C4-2B (cell line): Measurements from ENCODE around the gene SLIT3.

ENCODE experiments used
- ZFX ChIP-seq: fragments of 450-650 bp; IDR thresholded peaks from 2 replicates; pipeline ENCODE4 v1.6.1; 2017
- TF ChIP-seq, protein P1 (sequence below): fragments of 450-650 bp; conservative IDR thresholded peaks from 2 replicates; pipeline ENCODE4 v1.5.1; 2017; ENCODE audit warnings: mild to moderate bottlenecking

GRCh38 chr5:168656633-168657032, 644.3 kb downstream of the SLIT3 start:
- TF ChIP-seq, protein P1, sequence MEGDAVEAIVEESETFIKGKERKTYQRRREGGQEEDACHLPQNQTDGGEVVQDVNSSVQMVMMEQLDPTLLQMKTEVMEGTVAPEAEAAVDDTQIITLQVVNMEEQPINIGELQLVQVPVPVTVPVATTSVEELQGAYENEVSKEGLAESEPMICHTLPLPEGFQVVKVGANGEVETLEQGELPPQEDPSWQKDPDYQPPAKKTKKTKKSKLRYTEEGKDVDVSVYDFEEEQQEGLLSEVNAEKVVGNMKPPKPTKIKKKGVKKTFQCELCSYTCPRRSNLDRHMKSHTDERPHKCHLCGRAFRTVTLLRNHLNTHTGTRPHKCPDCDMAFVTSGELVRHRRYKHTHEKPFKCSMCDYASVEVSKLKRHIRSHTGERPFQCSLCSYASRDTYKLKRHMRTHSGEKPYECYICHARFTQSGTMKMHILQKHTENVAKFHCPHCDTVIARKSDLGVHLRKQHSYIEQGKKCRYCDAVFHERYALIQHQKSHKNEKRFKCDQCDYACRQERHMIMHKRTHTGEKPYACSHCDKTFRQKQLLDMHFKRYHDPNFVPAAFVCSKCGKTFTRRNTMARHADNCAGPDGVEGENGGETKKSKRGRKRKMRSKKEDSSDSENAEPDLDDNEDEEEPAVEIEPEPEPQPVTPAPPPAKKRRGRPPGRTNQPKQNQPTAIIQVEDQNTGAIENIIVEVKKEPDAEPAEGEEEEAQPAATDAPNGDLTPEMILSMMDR: no peak
- TF ChIP-seq ZFX: no peak
